ENCODE data around the gene SART1. TPM values are rescaled to one million over a fixed set of nuclear protein-coding genes. Genes with fewer than 3 reads are reported as not detected.

The SART1 gene
- total and polyA plus RNA-seq, 7 donors, result 22.2 to 50.0 (median 36.7) TPM

Other genes with a start within 250 kb of the SART1 start
- gene KAT5, start 249.5 kb upstream of the SART1 start, total RNA-seq, result 10 to 100 TPM; 58.4 to 92.7 (median 74.7) TPM
- 10 to 100 TPM; 51.1 to 81.0 (median 53.9) TPM for gene KAT5, start 249.5 kb upstream of the SART1 start, polyA plus RNA-seq
- gene RNASEH2C, start 240.9 kb upstream of the SART1 start, total RNA-seq, result 100 to 1,000 TPM; 120 to 168 (median 146) TPM
- gene RNASEH2C, start 240.9 kb upstream of the SART1 start, polyA plus RNA-seq, result 10 to 100 TPM; 45.6 to 68.1 (median 55.7) TPM
- 10 to 100 TPM in 2 of 4 donors, 1 to 10 TPM in 2; 6.6 to 13.3 (median 10.8) TPM for gene AP5B1, start 180.8 kb upstream of the SART1 start, total RNA-seq
- gene AP5B1, start 180.8 kb upstream of the SART1 start, polyA plus RNA-seq, result 10 to 100 TPM in 1 of 3 donors, 1 to 10 TPM in 2; 6.6 to 14.6 (median 9.0) TPM
- gene OVOL1, start 174.7 kb upstream of the SART1 start, total RNA-seq, result not detected
- gene OVOL1, start 174.7 kb upstream of the SART1 start, polyA plus RNA-seq, result 10 to 100 TPM; 16.6 to 30.0 (median 22.7) TPM
- gene SNX32, start 127.8 kb upstream of the SART1 start, total RNA-seq, result 1 to 10 TPM in 1 of 4 donors, under 1 TPM in 3; 0.27 to 1.2 (median 0.63) TPM
- 1 to 10 TPM in 1 of 3 donors, under 1 TPM in 1, not detected in 1; 0.69 to 1.5 TPM for gene SNX32, start 127.8 kb upstream of the SART1 start, polyA plus RNA-seq
- gene CFL1, start 103.6 kb upstream of the SART1 start, total RNA-seq, result 100 to 1,000 TPM; 428 to 506 (median 487) TPM
- 1,000 to 10,000 TPM; 1,456 to 2,165 (median 1,757) TPM for gene CFL1, start 103.6 kb upstream of the SART1 start, polyA plus RNA-seq
- 10 to 100 TPM; 42.1 to 54.2 (median 45.2) TPM for gene MUS81, start 101.3 kb upstream of the SART1 start, total RNA-seq
- gene MUS81, start 101.3 kb upstream of the SART1 start, polyA plus RNA-seq, result 10 to 100 TPM; 33.5 to 61.8 (median 36.0) TPM
- gene EFEMP2, start 88.9 kb upstream of the SART1 start, total RNA-seq, result 100 to 1,000 TPM in 2 of 4 donors, 10 to 100 TPM in 2; 71.7 to 120 (median 97.3) TPM
- 10 to 100 TPM in 2 of 3 donors, 1 to 10 TPM in 1; 8.6 to 24.0 (median 19.4) TPM for gene EFEMP2, start 88.9 kb upstream of the SART1 start, polyA plus RNA-seq
- gene CTSW, start 81.9 kb upstream of the SART1 start, total RNA-seq, result under 1 TPM in 1 of 4 donors, not detected in 3; 0.82 TPM
- 1 to 10 TPM in 2 of 3 donors, not detected in 1; 2.3 to 3.1 TPM for gene CTSW, start 81.9 kb upstream of the SART1 start, polyA plus RNA-seq
- 10 to 100 TPM; 37.5 to 60.7 (median 48.6) TPM for gene FIBP, start 73.3 kb upstream of the SART1 start, total RNA-seq
- gene FIBP, start 73.3 kb upstream of the SART1 start, polyA plus RNA-seq, result 10 to 100 TPM; 54.4 to 66.1 (median 58.3) TPM
- 10 to 100 TPM; 57.1 to 73.6 (median 67.6) TPM for gene CCDC85B, start 71.1 kb upstream of the SART1 start, total RNA-seq
- gene CCDC85B, start 71.1 kb upstream of the SART1 start, polyA plus RNA-seq, result 10 to 100 TPM in 2 of 3 donors, 1 to 10 TPM in 1; 4.2 to 31.6 (median 13.2) TPM
- gene FOSL1, start 61.3 kb upstream of the SART1 start, total RNA-seq, result 10 to 100 TPM in 1 of 4 donors, 1 to 10 TPM in 1, under 1 TPM in 1, not detected in 1; 0.36 to 12.4 (median 2.8) TPM
- 1 to 10 TPM; 1.6 to 3.6 (median 2.9) TPM for gene FOSL1, start 61.3 kb upstream of the SART1 start, polyA plus RNA-seq
- gene C11orf68, start 42.7 kb upstream of the SART1 start, total RNA-seq, result 10 to 100 TPM; 22.1 to 36.3 (median 23.9) TPM
- 10 to 100 TPM; 23.4 to 26.1 (median 24.0) TPM for gene C11orf68, start 42.7 kb upstream of the SART1 start, polyA plus RNA-seq
- gene DRAP1, start 42.3 kb upstream of the SART1 start, total RNA-seq, result 100 to 1,000 TPM in 1 of 4 donors, 10 to 100 TPM in 3; 58.9 to 115 (median 79.2) TPM
- gene DRAP1, start 42.3 kb upstream of the SART1 start, polyA plus RNA-seq, result 10 to 100 TPM; 61.5 to 87.1 (median 77.5) TPM
- gene TSGA10IP, start 16.3 kb upstream of the SART1 start, total RNA-seq, result under 1 TPM in 1 of 4 donors, not detected in 3; 0.49 TPM
- not detected for gene TSGA10IP, start 16.3 kb upstream of the SART1 start, polyA plus RNA-seq
- 10 to 100 TPM; 19.4 to 23.9 (median 21.1) TPM for gene EIF1AD, start 40.4 kb downstream of the SART1 start, total RNA-seq
- gene EIF1AD, start 40.4 kb downstream of the SART1 start, polyA plus RNA-seq, result 10 to 100 TPM; 13.8 to 26.0 (median 14.3) TPM
- 10 to 100 TPM; 40.4 to 76.4 (median 50.5) TPM for gene BANF1, start 40.8 kb downstream of the SART1 start, total RNA-seq
- 100 to 1,000 TPM; 113 to 150 (median 130) TPM for gene BANF1, start 40.8 kb downstream of the SART1 start, polyA plus RNA-seq
- not detected for gene CST6, start 50.3 kb downstream of the SART1 start, total RNA-seq
- gene CST6, start 50.3 kb downstream of the SART1 start, polyA plus RNA-seq, result 1 to 10 TPM in 1 of 3 donors, under 1 TPM in 1, not detected in 1; 0.10 to 1.2 TPM
- not detected for gene CATSPER1, start 64.7 kb downstream of the SART1 start, total RNA-seq
- under 1 TPM in 1 of 3 donors, not detected in 2; 0.06 TPM for gene CATSPER1, start 64.7 kb downstream of the SART1 start, polyA plus RNA-seq
- not detected for gene GAL3ST3, start 87.4 kb downstream of the SART1 start, total RNA-seq
- gene GAL3ST3, start 87.4 kb downstream of the SART1 start, polyA plus RNA-seq, result under 1 TPM in 1 of 3 donors, not detected in 2; 0.04 TPM
- gene SF3B2, start 90.6 kb downstream of the SART1 start, total RNA-seq, result 100 to 1,000 TPM in 2 of 4 donors, 10 to 100 TPM in 2; 75.5 to 122 (median 102) TPM
- gene SF3B2, start 90.6 kb downstream of the SART1 start, polyA plus RNA-seq, result 100 to 1,000 TPM in 1 of 3 donors, 10 to 100 TPM in 2; 71.7 to 119 (median 91.9) TPM
- 10 to 100 TPM; 16.3 to 75.9 (median 26.5) TPM for gene PACS1, start 108.5 kb downstream of the SART1 start, total RNA-seq
- gene PACS1, start 108.5 kb downstream of the SART1 start, polyA plus RNA-seq, result 10 to 100 TPM in 1 of 3 donors, 1 to 10 TPM in 2; 2.1 to 28.0 (median 5.4) TPM

Measured in sigmoid colon (tissue), 7 donors.